Sigmoid colon (tissue), 7 donors: ENCODE measurements around the gene COL4A2. TPM values are rescaled to one million over a fixed set of nuclear protein-coding genes. Genes with fewer than 3 reads are reported as not detected.
"Not testable (repeated sequence)": the region's sequence is repeated elsewhere in the genome, so short reads cannot be mapped to it uniquely, and the experiment has no call there.

Experiments
- DNase-seq: peaks from one replicate; pipeline ENCODE4 v3.0.0-alpha.2; 2019
- H3K27ac ChIP-seq, 4 donors: fragments of 200-600 bp; sonication (generic); one replicate each; pipeline ENCODE4 v1.5.1; 2016 to 2019; ENCODE audit warnings: mild to moderate bottlenecking in 1 of 4
- H3K27me3 ChIP-seq, 3 donors: fragments of 200-600 bp; sonication (generic); one replicate each; pipeline ENCODE4 v1.5.1; 2019; ENCODE audit warnings: mild to moderate bottlenecking in 1 of 3
- H3K36me3 ChIP-seq, 4 donors: fragments of 200-600 bp; sonication (generic); one replicate each; pipeline ENCODE4 v1.5.1; 2016 to 2019
- H3K4me1 ChIP-seq, 4 donors: fragments of 200-600 bp; sonication (generic); one replicate each; pipeline ENCODE4 v1.5.1; 2017 to 2019
- H3K4me3 ChIP-seq, 4 donors: fragments of 200-600 bp; sonication (generic); one replicate each; pipeline ENCODE4 v1.5.1; 2017 to 2019; ENCODE audit warnings: mild to moderate bottlenecking in 2 of 4, moderate library complexity in 1 of 4
- H3K9me3 ChIP-seq, 4 donors: fragments of 200-600 bp in 3 of 4; sonication (generic) in 3 of 4; one replicate each; pipeline versions ENCODE4 v1.5.1 to v1.6.1; 2013 to 2019
- CTCF ChIP-seq, 4 experiments: fragments of 450-650 bp in 3 of 4; fragments of 200-600 bp in 1 of 4; IDR thresholded peaks; one replicate each; pipeline ENCODE4 v1.5.1; 2016 to 2019; ENCODE audit warnings: antibody characterized with exemption in 4 of 4, mild to moderate bottlenecking in 3 of 4, moderate library complexity in 2 of 4
- EP300 ChIP-seq, 4 donors: sonication (generic); formaldehyde crosslinking; IDR thresholded peaks; one replicate each; pipeline ENCODE4 v1.6.1; 2017; ENCODE audit warnings: antibody characterized with exemption in 4 of 4
- POLR2A ChIP-seq, 2 donors: fragments of 450-650 bp; IDR thresholded peaks; one replicate each; pipeline ENCODE4 v1.6.1; 2016; ENCODE audit warnings: antibody characterized with exemption in 2 of 2, mild to moderate bottlenecking in 2 of 2, moderate library complexity in 2 of 2
- POLR2AphosphoS5 ChIP-seq, 4 donors: sonication (generic); formaldehyde crosslinking; IDR thresholded peaks; one replicate each; pipeline ENCODE4 v1.6.1; 2017; ENCODE audit warnings: antibody characterized with exemption in 4 of 4
- WGBS, 2 donors: extraction: QIAGEN DNeasy Blood & Tissue Kit; methylation state at CpG; one replicate each; pipeline ENCODE4 v1.1.7; 2013; 5-methylcytosine and 5-hydroxymethylcytosine counted together
- intact Hi-C: fragments of 100-400 bp; cut with DNase I; formaldehyde crosslinking; loops from one replicate; pipeline ENCODE4 v1.15.1; 2023
- polyA plus RNA-seq, 3 donors: library from polyadenylated mRNA; stranded (reverse); fragments of 200-250 nt; gene quantifications; one replicate each; pipeline ENCODE4 v1.2.3, GENCODE V29; 2013
- total RNA-seq, 4 donors: library from RNA; depleted of rRNA; stranded (reverse); fragments of >200 nt; gene quantifications; one replicate each; pipeline ENCODE4 v1.1.0, GENCODE V29; 2016
- donor health status: healthy with polysubstance abuse.
- donor health status: Bipolar disorder and iron deficiency.
- donor health status: healthy.

The COL4A2 gene
- total and polyA plus RNA-seq, 7 donors = 24.0 to 1,039 (median 306) TPM

GRCh38 chr13:110495881-110496280 lies 188.8 kb downstream of the COL4A2 start:
- Histone ChIP-seq H3K27me3 (no peaks in the 10 kb centered on the region), H3K4me1 (no peaks in the 10 kb centered on the region), H3K36me3 (peaks cover 76 to 97% (median 82%) of the 10 kb centered on the region in 4 donors), H3K4me3 (no peak overlapping the region), H3K9me3 (no peaks in the 10 kb centered on the region), H3K27ac (peak overlapping the region in 2 of 4 donors; percentile 4 to 16)
- WGBS, 2 donors = 94% methylated on average over 3 of the region's 3 CpGs
- DNase-seq = no peak
- TF ChIP-seq EP300 (IDR thresholded peaks at IDR 0.05) = no peak
- no peak for TF ChIP-seq CTCF (IDR thresholded peaks at IDR 0.05)
- TF ChIP-seq POLR2AphosphoS5 (IDR thresholded peaks at IDR 0.05) = no peak
- TF ChIP-seq POLR2A (IDR thresholded peaks at IDR 0.05) = no peak
- intact Hi-C loops = no loop called here

GRCh38 chr13:110496281-110496680 lies 189.2 kb downstream of the COL4A2 start:
- Histone ChIP-seq H3K27ac (peak overlapping the region in 1 of 4 donors; percentile 16), H3K27me3 (no peaks in the 10 kb centered on the region), H3K4me3 (no peak overlapping the region), H3K9me3 (no peaks in the 10 kb centered on the region), H3K4me1 (no peaks in the 10 kb centered on the region), H3K36me3 (peaks cover 78 to 97% (median 81%) of the 10 kb centered on the region in 4 donors)
- 89 to 95% methylated on average over 3 of the region's 3 CpGs for WGBS, 2 donors
- DNase-seq = no peak
- intact Hi-C loops = no loop called here
- TF ChIP-seq EP300 (IDR thresholded peaks at IDR 0.05) (no peak), CTCF (IDR thresholded peaks at IDR 0.05) (no peak), POLR2A (IDR thresholded peaks at IDR 0.05) (no peak), POLR2AphosphoS5 (IDR thresholded peaks at IDR 0.05) (no peak)

GRCh38 chr13:110497003-110497402 lies 189.9 kb downstream of the COL4A2 start:
- no peaks in the 10 kb centered on the region for H3K27me3 ChIP-seq
- no peak for TF ChIP-seq CTCF (IDR thresholded peaks at IDR 0.05)
- TF ChIP-seq EP300 (IDR thresholded peaks at IDR 0.05) = no peak
- intact Hi-C loops = no loop called here
- no peak for DNase-seq
- H3K36me3 ChIP-seq = peaks cover 78 to 97% (median 81%) of the 10 kb centered on the region in 4 donors
- peak overlapping the region in 1 of 4 donors; percentile 13 for H3K27ac ChIP-seq
- no peak overlapping the region for H3K4me3 ChIP-seq
- 93 to 94% methylated on average over 2 of the region's 2 CpGs for WGBS, 2 donors
- no peaks in the 10 kb centered on the region for H3K4me1 ChIP-seq
- no peaks in the 10 kb centered on the region for H3K9me3 ChIP-seq

GRCh38 chr13:110497896-110498295 lies 190.8 kb downstream of the COL4A2 start:
- H3K4me1 ChIP-seq, H3K27ac ChIP-seq, H3K27me3 ChIP-seq, H3K9me3 ChIP-seq, DNase-seq, H3K4me3 ChIP-seq, intact Hi-C loops: not testable (repeated sequence)
- peaks cover 78 to 97% (median 81%) of the 10 kb centered on the region in 4 donors for H3K36me3 ChIP-seq
- WGBS, 2 donors = 96 to 98% methylated on average over 3 of the region's 3 CpGs

- peaks cover 78 to 97% (median 81%) of the 10 kb centered on the region in 4 donors for H3K36me3 ChIP-seq
- intact Hi-C loops = no loop called here
- WGBS, 2 donors = 88 to 92% methylated on average over 5 of the region's 5 CpGs
These were observed 191.2 kb downstream of the COL4A2 start for GRCh38 chr13:110498327-110498726.

More at GRCh38 chr13:110498327-110498726, 191.2 kb downstream of the COL4A2 start:
- TF ChIP-seq CTCF (IDR thresholded peaks at IDR 0.05) = no peak
- TF ChIP-seq POLR2AphosphoS5 (IDR thresholded peaks at IDR 0.05) = no peak
- TF ChIP-seq EP300 (IDR thresholded peaks at IDR 0.05) = no peak
- no peak for TF ChIP-seq POLR2A (IDR thresholded peaks at IDR 0.05)
- no peaks in the 10 kb centered on the region for H3K9me3 ChIP-seq
- no peak overlapping the region for H3K27ac ChIP-seq
- peaks cover 0 to 9% (median 6%) of the 10 kb centered on the region in 4 donors for H3K4me1 ChIP-seq
- DNase-seq = no peak
- H3K27me3 ChIP-seq = no peaks in the 10 kb centered on the region
- no peak overlapping the region for H3K4me3 ChIP-seq
